Heart left ventricle (tissue), 16 donors: ENCODE data around the gene RREB1. TPM values are rescaled to one million over a fixed set of nuclear protein-coding genes. Genes with fewer than 3 reads are reported as not detected.
"Not testable (repeated sequence)": the region's sequence is repeated elsewhere in the genome, so short reads cannot be mapped to it uniquely, and the experiment has no call there.

Source experiments
- ATAC-seq, 4 donors: fragments of 200-7000 bp; cut with Tn5 transposase; one replicate each; pipeline ENCODE4 v1.9.1; 2020 to 2022; ENCODE audit warnings: moderate library complexity in 4 of 4, mild to moderate bottlenecking in 3 of 4, moderate number of reproducible peaks in 1 of 4
- DNase-seq, 5 donors: peaks; one replicate each; pipeline ENCODE4 v3.0.0-alpha.2; 2020
- H3K27ac ChIP-seq, 12 donors: fragments of 200-600 bp; sonication (generic) in 4 of 12; one replicate each; pipeline versions ENCODE4 v1.5.0 to v1.8.0; 2016 to 2022; ENCODE audit warnings: mild to moderate bottlenecking in 2 of 12
- H3K27me3 ChIP-seq, 9 donors: fragments of 200-600 bp; sonication (generic) in 2 of 9; one replicate each; pipeline versions ENCODE4 v1.5.1 to v1.8.0; 2016 to 2022; ENCODE audit warnings: mild to moderate bottlenecking in 3 of 9
- H3K36me3 ChIP-seq, 9 donors: fragments of 200-600 bp; sonication (generic) in 2 of 9; one replicate each; pipeline versions ENCODE4 v1.5.0 to v1.8.0; 2018 to 2022; ENCODE audit warnings: mild to moderate bottlenecking in 2 of 9
- H3K4me1 ChIP-seq, 12 donors: fragments of 200-600 bp; sonication (generic) in 4 of 12; one replicate each; pipeline versions ENCODE4 v1.5.0 to v1.8.0; 2016 to 2022; ENCODE audit warnings: mild to moderate bottlenecking in 3 of 12
- H3K4me3 ChIP-seq, 12 donors: fragments of 200-600 bp; sonication (generic) in 4 of 12; one replicate each; pipeline versions ENCODE4 v1.5.0 to v1.8.0; 2017 to 2022; ENCODE audit warnings: mild to moderate bottlenecking in 9 of 12, moderate library complexity in 4 of 12
- H3K9me3 ChIP-seq, 12 donors: fragments of 200-600 bp; sonication (generic) in 4 of 12; one replicate each; pipeline versions ENCODE4 v1.5.0 to v1.8.0; 2016 to 2022; ENCODE audit warnings: mild to moderate bottlenecking in 1 of 12
- POLR2A ChIP-seq, 2 donors: fragments of 450-650 bp; IDR thresholded peaks; one replicate each; pipeline ENCODE4 v1.6.1; 2017; ENCODE audit warnings: antibody characterized with exemption in 2 of 2, mild to moderate bottlenecking in 2 of 2, moderate library complexity in 2 of 2
- WGBS, 4 donors: extraction: QIAGEN DNeasy Blood & Tissue Kit in 2 of 4; methylation state at CpG; one replicate each; pipeline versions ENCODE4 v1.1.5 to v1.1.7; 2013 to 2018; 5-methylcytosine and 5-hydroxymethylcytosine counted together
- intact Hi-C, 10 donors: fragments of 100-400 bp; cut with DNase I; formaldehyde crosslinking; loops; one replicate each; pipeline versions ENCODE4 v1.11.1 to v1.14.2; 2022
- polyA plus RNA-seq, 2 donors: library from polyadenylated mRNA; stranded (reverse); fragments of 200-250 nt; gene quantifications; one replicate each; pipeline ENCODE4 v1.2.3, GENCODE V29; 2013
- total RNA-seq, 9 donors: library from RNA; depleted of rRNA in 2 of 9; stranded (reverse); fragments of >200 nt in 2 of 9; fragmentation: NEBNext Ultra II Directional in 3 of 9; extraction: Animal tissue kit (Norgen Biotek cat#: 25700) in 3 of 9; gene quantifications; one replicate each; pipeline versions ENCODE4 v1.1.0 to v1.2.4, GENCODE V29; 2016 to 2023
- TF ChIP-seq, protein P1 (sequence below), 12 donors: fragments of 200-600 bp; sonication (generic) in 4 of 12; IDR thresholded peaks; one replicate each; pipeline versions ENCODE4 v1.5.0 to v1.8.0; 2018 to 2022; ENCODE audit warnings: antibody characterized with exemption in 12 of 12, mild to moderate bottlenecking in 5 of 12
- donor health status: ischemic (EF 13 %, LVEDD 7.1; RV severe dilation, severe dysfunction).
- donor health status: healthy with polysubstance abuse.
- donor health status: DM: no; HTN: yes; CAD: no.
- donor health status: DM: no; HTN: no; CAD: no.
- donor health status: ischemic (EF 25% LVEDD 6.9; RV normal size, moderate dysfunction).
- donor health status: ischemic (EF 25% LVEDD 5.7; RV mildly dilated, moderate dysfunction).
- donor health status: healthy.
- donor health status: DM: yes; HTN: yes; CAD: no.
- donor health status: ischemic (EF 35%, LVEDD 5.7; RV mildly dilated, moderate dysfunction).
- donor health status: nonischemic (EF 11% LVEDD 7.7; RV severe dilation, severe dysfunction).
- donor health status: DM: yes; HTN: yes; CAD: no.
- donor health status: PGD.
- donor health status: ischemic (EF 29% LVEDD 5.4; RV normal size, mild dysfunction).
- donor health status: nonischemic (EF 23%, LVEDD 6.1; RV moderate dilation, normal function).

The RREB1 gene
- total and polyA plus RNA-seq, 11 donors, result 8.7 to 49.4 (median 35.7) TPM

GRCh38 chr6:7261032-7261841, 153.5 kb downstream of the RREB1 start:
- Histone ChIP-seq H3K4me3 (peak overlapping the region; percentile 42 to 77 (median 68)), H3K36me3 (no peaks in the 10 kb centered on the region), H3K4me1 (peaks cover 0 to 34% (median 12%) of the 10 kb centered on the region in 12 donors), H3K27ac (peak overlapping the region; percentile 28 to 86 (median 78)), H3K27me3 (no peaks in the 10 kb centered on the region), H3K9me3 (peaks cover 0 to 11% (median under 1%) of the 10 kb centered on the region in 12 donors)
- TF ChIP-seq, protein P1, sequence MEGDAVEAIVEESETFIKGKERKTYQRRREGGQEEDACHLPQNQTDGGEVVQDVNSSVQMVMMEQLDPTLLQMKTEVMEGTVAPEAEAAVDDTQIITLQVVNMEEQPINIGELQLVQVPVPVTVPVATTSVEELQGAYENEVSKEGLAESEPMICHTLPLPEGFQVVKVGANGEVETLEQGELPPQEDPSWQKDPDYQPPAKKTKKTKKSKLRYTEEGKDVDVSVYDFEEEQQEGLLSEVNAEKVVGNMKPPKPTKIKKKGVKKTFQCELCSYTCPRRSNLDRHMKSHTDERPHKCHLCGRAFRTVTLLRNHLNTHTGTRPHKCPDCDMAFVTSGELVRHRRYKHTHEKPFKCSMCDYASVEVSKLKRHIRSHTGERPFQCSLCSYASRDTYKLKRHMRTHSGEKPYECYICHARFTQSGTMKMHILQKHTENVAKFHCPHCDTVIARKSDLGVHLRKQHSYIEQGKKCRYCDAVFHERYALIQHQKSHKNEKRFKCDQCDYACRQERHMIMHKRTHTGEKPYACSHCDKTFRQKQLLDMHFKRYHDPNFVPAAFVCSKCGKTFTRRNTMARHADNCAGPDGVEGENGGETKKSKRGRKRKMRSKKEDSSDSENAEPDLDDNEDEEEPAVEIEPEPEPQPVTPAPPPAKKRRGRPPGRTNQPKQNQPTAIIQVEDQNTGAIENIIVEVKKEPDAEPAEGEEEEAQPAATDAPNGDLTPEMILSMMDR (IDR thresholded peaks at IDR 0.05), result no peak
- TF ChIP-seq POLR2A (IDR thresholded peaks at IDR 0.05), result peak in 1 of 2 donors; percentile 87
- intact Hi-C loops, result no loop called here
- ATAC-seq (peak; percentile 96 to 98 (median 97)), DNase-seq (peak; percentile 86 to 91 (median 90))
- WGBS, 4 donors, result 2 to 3% (median 2%) methylated on average over 33 to 43 of the region's 43 CpGs

DNA sequence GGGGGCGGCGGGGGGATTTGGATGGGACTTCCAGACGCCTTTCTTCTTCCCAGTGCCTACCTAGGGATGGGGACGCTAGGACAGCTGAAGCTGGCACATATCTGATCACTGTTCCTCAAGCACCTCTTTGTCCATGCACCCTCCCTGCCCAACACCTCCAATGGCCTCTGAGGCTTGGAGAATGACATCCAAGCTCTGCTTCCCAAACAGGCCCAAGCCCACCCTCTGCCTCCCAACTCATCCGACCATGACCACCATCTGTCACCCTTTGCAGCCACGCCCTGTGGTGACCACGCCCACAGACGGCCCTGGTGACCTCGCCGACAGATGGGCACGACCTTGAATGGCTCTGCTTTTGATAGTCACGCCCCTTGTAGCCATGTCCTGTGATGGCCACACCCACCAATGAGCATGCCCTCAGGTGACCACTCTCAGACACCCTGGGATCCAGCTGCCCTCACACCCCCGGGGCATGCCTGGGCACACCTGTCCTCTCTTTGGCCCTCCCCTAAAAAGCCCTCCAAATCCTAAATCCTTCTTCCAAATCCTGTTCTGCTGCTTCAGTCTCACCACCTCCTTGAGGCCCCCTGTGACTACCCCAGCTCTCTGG, 154.2 kb downstream of the RREB1 start:
- Histone ChIP-seq H3K4me1 (peaks cover 0 to 40% (median 12%) of the 10 kb centered on the region in 12 donors), H3K4me3 (peak overlapping the region; percentile 42 to 77 (median 68)), H3K9me3 (peaks cover 0 to 7% (median 0%) of the 10 kb centered on the region in 12 donors), H3K27me3 (no peaks in the 10 kb centered on the region), H3K36me3 (no peaks in the 10 kb centered on the region), H3K27ac (peak overlapping the region in 11 of 12 donors; percentile 35 to 86 (median 79))
- 46 to 57% (median 54%) methylated on average over 9 to 13 of the region's 13 CpGs for WGBS, 4 donors
- DNase-seq (peak in 2 of 5 donors; percentile 39 to 57), ATAC-seq (peak in 3 of 4 donors; percentile 4 to 9 (median 8))
- TF ChIP-seq, protein P1 (IDR thresholded peaks at IDR 0.05), result no peak
- no peak for TF ChIP-seq POLR2A (IDR thresholded peaks at IDR 0.05)
- intact Hi-C loops, result no loop called here

GRCh38 chr6:7262746-7263518, 155.2 kb downstream of the RREB1 start:
- intact Hi-C loops, result no loop called here
- Histone ChIP-seq H3K27me3 (no peaks in the 10 kb centered on the region), H3K4me3 (no peak overlapping the region), H3K9me3 (peaks cover 0 to 7% (median 0%) of the 10 kb centered on the region in 12 donors), H3K36me3 (no peaks in the 10 kb centered on the region), H3K4me1 (peaks cover 0 to 50% (median 12%) of the 10 kb centered on the region in 12 donors), H3K27ac (peak overlapping the region in 1 of 12 donors; percentile 60)
- 88 to 91% (median 89%) methylated on average over 14 to 16 of the region's 16 CpGs for WGBS, 4 donors
- ATAC-seq (no peak), DNase-seq (peak in 2 of 5 donors; percentile 10 to 24)
- TF ChIP-seq, protein P1 (IDR thresholded peaks at IDR 0.05), result no peak
- TF ChIP-seq POLR2A (IDR thresholded peaks at IDR 0.05), result no peak

DNA sequence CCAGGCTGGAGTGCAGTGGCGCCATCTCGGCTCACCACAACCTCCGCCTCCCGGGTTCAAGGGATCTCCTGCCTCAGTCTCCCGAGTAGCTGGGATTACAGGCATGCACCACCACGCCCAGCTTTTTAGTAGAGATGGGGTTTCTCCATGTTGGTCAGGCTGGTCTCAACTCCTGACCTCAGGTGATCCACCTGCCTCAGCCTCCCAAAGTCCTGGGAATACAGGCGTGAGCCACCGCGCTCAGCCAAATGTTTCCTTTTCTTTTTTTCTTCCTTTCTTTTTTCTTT, 155.7 kb downstream of the RREB1 start:
- H3K9me3 ChIP-seq, H3K4me3 ChIP-seq, ATAC-seq, intact Hi-C loops, H3K27me3 ChIP-seq, H3K27ac ChIP-seq, H3K36me3 ChIP-seq: not testable (repeated sequence)
- H3K4me1 ChIP-seq, result peaks cover 0 to 51% (median 12%) of the 10 kb centered on the region in 12 donors
- 91 to 97% (median 93%) methylated on average over 9 of the region's 9 CpGs for WGBS, 4 donors
- peak in 2 of 5 donors; percentile 9 to 34 for DNase-seq
